Suprapubic skin (tissue), 4 donors: ENCODE measurements around the gene CABLES1. TPM values are rescaled to one million over a fixed set of nuclear protein-coding genes. Genes with fewer than 3 reads are reported as not detected.

Source experiments
- DNase-seq, 2 donors: peaks; one replicate each; pipeline ENCODE4 v3.0.0-alpha.2; 2019; ENCODE audit warnings: low spot score in 2 of 2
- H3K27ac ChIP-seq: fragments of 200-600 bp; sonication (generic); one replicate; pipeline ENCODE4 v1.5.1; 2019
- H3K27me3 ChIP-seq: fragments of 200-600 bp; sonication (generic); one replicate; pipeline ENCODE4 v1.5.1; 2019
- H3K36me3 ChIP-seq: fragments of 200-600 bp; sonication (generic); one replicate; pipeline ENCODE4 v1.5.1; 2019
- H3K4me1 ChIP-seq: fragments of 200-600 bp; sonication (generic); one replicate; pipeline ENCODE4 v1.5.1; 2019
- H3K4me3 ChIP-seq: fragments of 200-600 bp; sonication (generic); one replicate; pipeline ENCODE4 v1.5.1; 2019; ENCODE audit warnings: mild to moderate bottlenecking
- H3K9me3 ChIP-seq: fragments of 200-600 bp; sonication (generic); one replicate; pipeline ENCODE4 v1.5.1; 2019
- CTCF ChIP-seq, 2 donors: fragments of 200-600 bp in 1 of 2; fragments of 450-650 bp in 1 of 2; sonication (generic) in 1 of 2; IDR thresholded peaks; one replicate each; pipeline ENCODE4 v1.5.1; 2016 to 2019; ENCODE audit warnings: antibody characterized with exemption in 2 of 2, mild to moderate bottlenecking in 1 of 2, moderate library complexity in 1 of 2
- EP300 ChIP-seq: sonication (generic); formaldehyde crosslinking; IDR thresholded peaks from one replicate; pipeline ENCODE4 v1.6.1; 2017; ENCODE audit warnings: antibody characterized with exemption
- POLR2A ChIP-seq, 2 donors: fragments of 450-650 bp; IDR thresholded peaks; one replicate each; pipeline ENCODE4 v1.6.1; 2017; ENCODE audit warnings: antibody characterized with exemption in 2 of 2, mild to moderate bottlenecking in 2 of 2, moderate library complexity in 2 of 2
- POLR2AphosphoS5 ChIP-seq, 3 donors: sonication (generic); formaldehyde crosslinking; IDR thresholded peaks; one replicate each; pipeline ENCODE4 v1.6.1; 2017; ENCODE audit warnings: antibody characterized with exemption in 3 of 3
- WGBS: methylation state at CpG from one replicate; pipeline ENCODE4 v1.1.5; 2018; 5-methylcytosine and 5-hydroxymethylcytosine counted together
- total RNA-seq, 4 donors: library from RNA; depleted of rRNA; stranded (reverse); fragments of >200 nt; gene quantifications; one replicate each; pipeline ENCODE4 v1.1.0, GENCODE V29; 2016

CABLES1 gene
- total RNA-seq, 4 donors from 2014 or later: 24.9 to 42.2 (median 38.0) TPM

GRCh38 chr18:23237524-23238151, 102.4 kb downstream of the CABLES1 start:
- Histone ChIP-seq H3K4me3 (peak overlapping the region; percentile 37), H3K27me3 (no peaks in the 10 kb centered on the region), H3K27ac (peak overlapping the region; percentile 73), H3K36me3 (peaks cover 9% of the 10 kb centered on the region), H3K9me3 (no peaks in the 10 kb centered on the region), H3K4me1 (peaks cover 21% of the 10 kb centered on the region)
- DNase-seq: peak in 1 of 2 donors; percentile 84
- TF ChIP-seq POLR2AphosphoS5 (IDR thresholded peaks at IDR 0.05): no peak
- TF ChIP-seq EP300: no peak
- TF ChIP-seq POLR2A (IDR thresholded peaks at IDR 0.05): no peak
- no peak for TF ChIP-seq CTCF (IDR thresholded peaks at IDR 0.05)
- WGBS: 7% methylated on average over 15 of the region's 17 CpGs

- DNase-seq: no peak
- Histone ChIP-seq H3K27me3 (no peaks in the 10 kb centered on the region), H3K4me1 (peaks cover 20% of the 10 kb centered on the region), H3K36me3 (peaks cover 9% of the 10 kb centered on the region), H3K9me3 (no peaks in the 10 kb centered on the region), H3K4me3 (peak overlapping the region; percentile 37), H3K27ac (peak overlapping the region; percentile 73)
- no peak for TF ChIP-seq POLR2A (IDR thresholded peaks at IDR 0.05)
- 35% methylated on average over 7 of the region's 7 CpGs for WGBS
Measured at GRCh38 chr18:23238152-23238531, 102.9 kb downstream of the CABLES1 start.

- Histone ChIP-seq H3K27me3 (no peaks in the 10 kb centered on the region), H3K36me3 (peaks cover 9% of the 10 kb centered on the region), H3K4me3 (no peak overlapping the region), H3K27ac (peak overlapping the region; percentile 73), H3K9me3 (no peaks in the 10 kb centered on the region), H3K4me1 (peaks cover 20% of the 10 kb centered on the region)
- no peak for DNase-seq
- WGBS: 72% methylated on average over 12 of the region's 12 CpGs
- TF ChIP-seq EP300 (no peak), POLR2AphosphoS5 (IDR thresholded peaks at IDR 0.05) (no peak), POLR2A (IDR thresholded peaks at IDR 0.05) (no peak), CTCF (IDR thresholded peaks at IDR 0.05) (no peak)
Measured at GRCh38 chr18:23238651-23239349, 103.5 kb downstream of the CABLES1 start.

GRCh38 chr18:23239350-23239692, 104.0 kb downstream of the CABLES1 start:
- no peak for TF ChIP-seq POLR2AphosphoS5 (IDR thresholded peaks at IDR 0.05)
- no peak for TF ChIP-seq CTCF (IDR thresholded peaks at IDR 0.05)
- TF ChIP-seq POLR2A (IDR thresholded peaks at IDR 0.05): no peak
- TF ChIP-seq EP300: no peak
- Histone ChIP-seq H3K27me3 (no peaks in the 10 kb centered on the region), H3K4me1 (peaks cover 20% of the 10 kb centered on the region), H3K27ac (no peak overlapping the region), H3K4me3 (no peak overlapping the region), H3K36me3 (peaks cover 5% of the 10 kb centered on the region), H3K9me3 (no peaks in the 10 kb centered on the region)
- no peak for DNase-seq
- WGBS: 93% methylated on average over 7 of the region's 7 CpGs

GRCh38 chr18:23239885-23240608, 104.8 kb downstream of the CABLES1 start:
- Histone ChIP-seq H3K4me1 (peaks cover 20% of the 10 kb centered on the region), H3K36me3 (no peaks in the 10 kb centered on the region), H3K27ac (no peak overlapping the region), H3K9me3 (no peaks in the 10 kb centered on the region), H3K4me3 (no peak overlapping the region), H3K27me3 (no peaks in the 10 kb centered on the region)
- 83% methylated on average over 6 of the region's 10 CpGs for WGBS
- DNase-seq: no peak
- TF ChIP-seq POLR2AphosphoS5 (IDR thresholded peaks at IDR 0.05) (no peak), EP300 (no peak), POLR2A (IDR thresholded peaks at IDR 0.05) (no peak), CTCF (IDR thresholded peaks at IDR 0.05) (no peak)
